Measurements from ENCODE around the gene HIGD2B.
A peak's percentile ranks its signal among the peaks of the same experiment; 100 is the strongest.

HIGD2B gene

DNA sequence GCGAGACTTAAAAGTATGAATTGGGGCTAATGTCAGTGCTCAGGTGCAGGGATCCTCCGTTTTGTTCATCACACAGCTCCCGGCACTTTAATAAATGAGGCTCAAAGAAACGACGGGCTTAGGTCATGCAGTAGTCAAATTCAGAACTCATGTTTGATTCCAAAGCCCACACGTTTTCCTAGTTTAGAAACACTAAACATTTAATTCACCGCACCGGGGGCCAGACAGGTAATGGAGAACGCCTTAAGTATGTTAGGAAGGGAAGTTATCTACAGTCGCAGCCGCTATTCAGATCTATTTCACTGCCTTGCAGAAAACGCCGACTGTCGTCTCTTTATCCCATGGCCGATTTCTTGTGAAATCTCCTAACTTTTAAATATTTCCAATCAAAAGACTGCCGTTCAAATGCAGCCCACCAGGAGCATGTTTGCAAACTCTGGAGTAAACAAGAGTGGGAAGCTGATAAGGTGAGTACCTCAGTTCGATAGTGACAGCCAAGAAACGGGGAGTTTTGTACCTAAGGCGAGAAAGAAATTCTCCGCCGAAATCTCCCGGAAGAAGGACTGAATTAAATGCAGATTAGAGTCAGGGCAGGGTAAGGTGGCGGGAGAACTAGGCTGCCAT is 569 bp downstream of the HIGD2B start:
- TF ChIP-seq POLR2A (IDR thresholded peaks at IDR 0.05; ENCODE audit: extremely low read depth, insufficient read length) (no peak), MYC (IDR thresholded peaks at IDR 0.05; ENCODE audit: low read depth, low read length) (no peak), CTCF (IDR thresholded peaks at IDR 0.05; ENCODE audit: low read depth, low read length) (no peak)
- TF ChIP-seq, protein P1, sequence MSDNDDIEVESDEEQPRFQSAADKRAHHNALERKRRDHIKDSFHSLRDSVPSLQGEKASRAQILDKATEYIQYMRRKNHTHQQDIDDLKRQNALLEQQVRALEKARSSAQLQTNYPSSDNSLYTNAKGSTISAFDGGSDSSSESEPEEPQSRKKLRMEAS (IDR thresholded peaks at IDR 0.05; ENCODE audit: low read depth, low read length) = no peak
- DNase-seq (ENCODE audit: low read depth) = peak; percentile 8

DNA sequence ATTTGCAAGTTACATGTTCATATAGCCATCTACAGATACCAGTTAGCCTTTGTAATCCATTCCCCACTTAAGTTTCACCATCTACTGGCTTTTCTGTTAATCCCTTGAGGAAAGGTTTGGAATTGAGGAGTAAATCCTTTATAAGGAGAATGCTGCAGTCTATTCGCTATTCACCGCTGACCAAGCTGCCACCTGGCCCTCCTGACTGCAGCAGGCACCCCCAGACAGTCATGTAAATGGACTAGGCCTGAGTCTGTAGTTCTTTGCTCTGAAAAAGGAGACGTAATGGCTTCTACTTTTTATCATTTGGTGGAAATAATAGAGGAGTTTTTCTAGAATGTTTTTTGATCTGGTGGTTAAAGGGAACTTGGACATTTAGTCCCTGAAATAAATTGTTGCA is 3.2 kb downstream of the HIGD2B start:
- TF ChIP-seq CTCF (IDR thresholded peaks at IDR 0.05; ENCODE audit: low read depth, low read length) (no peak), POLR2A (IDR thresholded peaks at IDR 0.05; ENCODE audit: extremely low read depth, insufficient read length) (no peak), MYC (IDR thresholded peaks at IDR 0.05; ENCODE audit: low read depth, low read length) (no peak)
- TF ChIP-seq, protein P1 (IDR thresholded peaks at IDR 0.05; ENCODE audit: low read depth, low read length) = no peak
- no peak overlapping the region for H3K4me3 ChIP-seq (ENCODE audit: low read depth, low read length)
- DNase-seq (ENCODE audit: low read depth) = no peak

More for the DNA sequence above, 569 bp downstream of the HIGD2B start:
- peak overlapping the region; percentile 99 for H3K4me3 ChIP-seq (ENCODE audit: low read depth, low read length)

GRCh38 chr15:72680931-72681330 is 5.1 kb downstream of the HIGD2B start:
- peak; percentile 48 for DNase-seq (ENCODE audit: low read depth)
- H3K4me3 ChIP-seq (ENCODE audit: low read depth, low read length) = no peak overlapping the region
- no peak for TF ChIP-seq POLR2A (IDR thresholded peaks at IDR 0.05; ENCODE audit: extremely low read depth, insufficient read length)
- TF ChIP-seq CTCF (IDR thresholded peaks at IDR 0.05; ENCODE audit: low read depth, low read length) = no peak
- no peak for TF ChIP-seq MYC (IDR thresholded peaks at IDR 0.05; ENCODE audit: low read depth, low read length)
- TF ChIP-seq, protein P1 (IDR thresholded peaks at IDR 0.05; ENCODE audit: low read depth, low read length) = no peak

DNA sequence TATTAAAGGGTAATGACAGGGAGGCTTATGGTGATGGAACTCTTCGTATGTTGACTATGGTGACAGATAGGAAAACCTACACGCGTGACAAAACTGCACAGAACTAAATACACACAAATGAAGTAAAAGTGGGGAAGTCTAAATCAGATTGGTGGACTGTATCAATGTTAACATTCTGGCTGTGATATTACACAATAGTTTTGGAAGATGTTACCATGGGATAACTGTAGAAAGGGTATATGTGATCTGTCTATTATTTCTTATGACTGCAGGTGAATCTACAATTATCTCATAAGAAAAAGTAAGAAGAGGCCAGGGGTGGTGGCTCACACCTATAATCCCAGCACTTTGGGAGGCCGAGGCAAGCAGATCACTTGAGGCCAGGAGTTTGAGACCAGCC is 9.1 kb downstream of the HIGD2B start:
- TF ChIP-seq, protein P1 (IDR thresholded peaks at IDR 0.05; ENCODE audit: low read depth, low read length) = no peak
- TF ChIP-seq MYC (IDR thresholded peaks at IDR 0.05; ENCODE audit: low read depth, low read length) (no peak), CTCF (IDR thresholded peaks at IDR 0.05; ENCODE audit: low read depth, low read length) (no peak), POLR2A (IDR thresholded peaks at IDR 0.05; ENCODE audit: extremely low read depth, insufficient read length) (no peak)
- H3K4me3 ChIP-seq (ENCODE audit: low read depth, low read length) = no peak overlapping the region
- DNase-seq (ENCODE audit: low read depth) = no peak

GRCh38 chr15:72671525-72671924 is 14.5 kb downstream of the HIGD2B start:
- no peak overlapping the region for H3K4me3 ChIP-seq (ENCODE audit: low read depth, low read length)
- TF ChIP-seq MYC (IDR thresholded peaks at IDR 0.05; ENCODE audit: low read depth, low read length) = no peak
- TF ChIP-seq, protein P1 (IDR thresholded peaks at IDR 0.05; ENCODE audit: low read depth, low read length) = no peak
- no peak for TF ChIP-seq CTCF (IDR thresholded peaks at IDR 0.05; ENCODE audit: low read depth, low read length)
- no peak for TF ChIP-seq POLR2A (IDR thresholded peaks at IDR 0.05; ENCODE audit: extremely low read depth, insufficient read length)
- no peak for DNase-seq (ENCODE audit: low read depth)

Measured in NB4 (cell line).